ENCODE results near the gene BTRC.
A peak's percentile ranks its signal among the peaks of the same experiment; 100 is the strongest.
"Not testable (repeated sequence)": the region's sequence is repeated elsewhere in the genome, so short reads cannot be mapped to it uniquely, and the experiment has no call there.

Gene BTRC

GRCh38 chr10:101346177-101346576 is 7.8 kb upstream of the BTRC start:
- DNase-seq (no peak), ATAC-seq (no peak)

- DNase-seq (no peak), ATAC-seq (no peak)
Observed at GRCh38 chr10:101351017-101351416, 2.9 kb upstream of the BTRC start.

- ATAC-seq (no peak), DNase-seq (no peak)
Observed at GRCh38 chr10:101351477-101351876, 2.5 kb upstream of the BTRC start.

- not testable (repeated sequence) for ATAC-seq, DNase-seq
Observed at GRCh38 chr10:101352857-101353256, 1.1 kb upstream of the BTRC start.

GRCh38 chr10:101354328-101355071 is 535 bp downstream of the BTRC start:
- ATAC-seq (peak; percentile 4), DNase-seq (peak; percentile 56)

- DNase-seq: no peak
- ATAC-seq: no peak
Observed at GRCh38 chr10:101355072-101355706, 1.2 kb downstream of the BTRC start.

GRCh38 chr10:101356132-101356531 is 2.2 kb downstream of the BTRC start:
- DNase-seq: no peak
- no peak for ATAC-seq

GRCh38 chr10:101357958-101358357 is 4.0 kb downstream of the BTRC start:
- DNase-seq: no peak

GRCh38 chr10:101358706-101359300 is 4.8 kb downstream of the BTRC start:
- ATAC-seq (no peak), DNase-seq (no peak)

More at GRCh38 chr10:101357958-101358357, 4.0 kb downstream of the BTRC start:
- ATAC-seq: no peak

- not testable (repeated sequence) for DNase-seq, ATAC-seq
Observed at GRCh38 chr10:101360090-101360489, 6.1 kb downstream of the BTRC start.

GRCh38 chr10:101360841-101361240 is 6.9 kb downstream of the BTRC start:
- ATAC-seq, DNase-seq: not testable (repeated sequence)

GRCh38 chr10:101363850-101364400 is 10.0 kb downstream of the BTRC start:
- DNase-seq: no peak
- no peak for ATAC-seq

- ATAC-seq: no peak
- DNase-seq: no peak
Observed at GRCh38 chr10:101364721-101365120, 10.8 kb downstream of the BTRC start.

GRCh38 chr10:101367569-101368453 is 13.8 kb downstream of the BTRC start:
- no peak for DNase-seq
- ATAC-seq: peak; percentile 90

- no peak for ATAC-seq
- DNase-seq: no peak
Observed at GRCh38 chr10:101373063-101373462, 19.1 kb downstream of the BTRC start.

GRCh38 chr10:101373993-101374392 is 20.0 kb downstream of the BTRC start:
- not testable (repeated sequence) for DNase-seq, ATAC-seq

- DNase-seq (no peak), ATAC-seq (no peak)
Observed at GRCh38 chr10:101375076-101375475, 21.1 kb downstream of the BTRC start.

GRCh38 chr10:101379663-101380352 is 25.8 kb downstream of the BTRC start:
- no peak for ATAC-seq
- no peak for DNase-seq

GRCh38 chr10:101380353-101381017 is 26.5 kb downstream of the BTRC start:
- ATAC-seq (peak; percentile 89), DNase-seq (no peak)

GRCh38 chr10:101385866-101386658 is 32.1 kb downstream of the BTRC start:
- DNase-seq: no peak
- no peak for ATAC-seq

Measured in stimulated activated naive CD8-positive, alpha-beta T cell treated with anti-CD3 and anti-CD28 coated beads, Interleukin-15, Interleukin-2, amounts not matched to agents 100 U/mL and 50 U/mL, for 24 hours (primary cell).